SJCRH30 (cell line): ENCODE measurements around the gene AGPAT4. TPM values are rescaled to one million over a fixed set of nuclear protein-coding genes. Genes with fewer than 3 reads are reported as not detected.
A peak's percentile ranks its signal among the peaks of the same experiment; 100 is the strongest.
"Not testable (repeated sequence)": the region's sequence is repeated elsewhere in the genome, so short reads cannot be mapped to it uniquely, and the experiment has no call there.

Experiments
- DNase-seq, 2 experiments: peaks; one replicate each; pipeline ENCODE4 v3.0.0-alpha.2; 2015 to 2020
- H3K27ac ChIP-seq: fragments of 250-450 bp; sonication (Bioruptor Pico); 2 replicates; pipeline ENCODE4 v1.5.1; 2020; ENCODE audit warnings: mild to moderate bottlenecking, moderate library complexity
- H3K27me3 ChIP-seq: fragments of 250-450 bp; sonication (Bioruptor Pico); 2 replicates; pipeline ENCODE4 v1.5.1; 2020; ENCODE audit warnings: mild to moderate bottlenecking, moderate library complexity
- H3K36me3 ChIP-seq: fragments of 250-450 bp; sonication (Bioruptor Pico); 2 replicates; pipeline ENCODE4 v1.5.1; 2020; ENCODE audit warnings: mild to moderate bottlenecking, moderate library complexity
- H3K4me1 ChIP-seq: fragments of 250-450 bp; sonication (Bioruptor Pico); 2 replicates; pipeline ENCODE4 v1.5.1; 2020; ENCODE audit warnings: mild to moderate bottlenecking, moderate library complexity
- H3K4me3 ChIP-seq: fragments of 250-450 bp; sonication (Bioruptor Pico); 2 replicates; pipeline ENCODE4 v1.5.1; 2020; ENCODE audit warnings: mild to moderate bottlenecking, moderate library complexity
- H3K9me3 ChIP-seq: fragments of 250-450 bp; sonication (Bioruptor Pico); replicated peaks from 2 replicates; pipeline ENCODE4 v1.5.1; 2020; ENCODE audit warnings: mild to moderate bottlenecking, moderate library complexity
- total RNA-seq: library from RNA; depleted of rRNA; stranded (reverse); fragments of >200 nt; shearing (Covaris generic); gene quantifications from 2 replicates; pipeline ENCODE4 v1.2.3, GENCODE V29; 2014

The AGPAT4 gene
- total RNA-seq, 1 experiment from 2014 or later: 16.7 TPM

GRCh38 chr6:161233986-161234661 lies 39.7 kb downstream of the AGPAT4 start:
- Histone ChIP-seq H3K27me3 (no peaks in the 10 kb centered on the region), H3K9me3 (no peaks in the 10 kb centered on the region), H3K4me1 (no peaks in the 10 kb centered on the region), H3K4me3 (no peak overlapping the region), H3K36me3 (peaks cover 8% of the 10 kb centered on the region; the same call in 1 of the 2 replicates), H3K27ac (no peak overlapping the region)
- DNase-seq: peak; percentile 33 to 46

- H3K27me3 ChIP-seq: no peaks in the 10 kb centered on the region
- DNase-seq: no peak
These were observed 41.4 kb downstream of the AGPAT4 start for GRCh38 chr6:161232467-161232866.

GRCh38 chr6:161232010-161232409 lies 41.9 kb downstream of the AGPAT4 start:
- no peaks in the 10 kb centered on the region for H3K9me3 ChIP-seq
- H3K36me3 ChIP-seq: peaks cover 10% of the 10 kb centered on the region
- H3K27ac ChIP-seq: no peak overlapping the region
- H3K4me3 ChIP-seq: no peak overlapping the region
- H3K4me1 ChIP-seq: no peaks in the 10 kb centered on the region
- no peaks in the 10 kb centered on the region for H3K27me3 ChIP-seq
- DNase-seq: no peak

More at GRCh38 chr6:161232467-161232866, 41.4 kb downstream of the AGPAT4 start:
- H3K9me3 ChIP-seq: no peaks in the 10 kb centered on the region
- H3K4me1 ChIP-seq: no peaks in the 10 kb centered on the region
- H3K27ac ChIP-seq: no peak overlapping the region
- peaks cover 10% of the 10 kb centered on the region for H3K36me3 ChIP-seq
- no peak overlapping the region for H3K4me3 ChIP-seq

- Histone ChIP-seq H3K9me3 (no peaks in the 10 kb centered on the region), H3K4me3 (no peak overlapping the region), H3K4me1 (no peaks in the 10 kb centered on the region), H3K27me3 (no peaks in the 10 kb centered on the region), H3K36me3 (peaks cover 10% of the 10 kb centered on the region), H3K27ac (no peak overlapping the region)
- no peak for DNase-seq
These were observed 43.5 kb downstream of the AGPAT4 start for GRCh38 chr6:161230339-161230738.

- no peak for DNase-seq
- Histone ChIP-seq H3K27ac (no peak overlapping the region), H3K4me1 (no peaks in the 10 kb centered on the region), H3K27me3 (no peaks in the 10 kb centered on the region), H3K4me3 (no peak overlapping the region), H3K36me3 (peaks cover 10% of the 10 kb centered on the region), H3K9me3 (peaks cover under 1% of the 10 kb centered on the region; the same call in 1 of the 2 replicates)
These were observed 44.8 kb downstream of the AGPAT4 start for GRCh38 chr6:161228921-161229591.

GRCh38 chr6:161228096-161228495 lies 45.8 kb downstream of the AGPAT4 start:
- Histone ChIP-seq H3K4me3 (no peak overlapping the region), H3K27me3 (no peaks in the 10 kb centered on the region), H3K27ac (no peak overlapping the region), H3K36me3 (peaks cover 13% of the 10 kb centered on the region), H3K4me1 (no peaks in the 10 kb centered on the region), H3K9me3 (peaks cover 4% of the 10 kb centered on the region; the same call in 1 of the 2 replicates)
- no peak for DNase-seq

GRCh38 chr6:161227004-161227960 lies 46.6 kb downstream of the AGPAT4 start:
- H3K36me3 ChIP-seq: peaks cover 12% of the 10 kb centered on the region
- no peak overlapping the region for H3K27ac ChIP-seq

GRCh38 chr6:161226009-161226964 lies 47.6 kb downstream of the AGPAT4 start:
- Histone ChIP-seq H3K9me3 (peaks cover 4% of the 10 kb centered on the region; the same call in 1 of the 2 replicates), H3K4me3 (no peak overlapping the region), H3K27ac (no peak overlapping the region), H3K27me3 (no peaks in the 10 kb centered on the region), H3K4me1 (no peaks in the 10 kb centered on the region), H3K36me3 (peaks cover 6% of the 10 kb centered on the region)
- no peak for DNase-seq

More at GRCh38 chr6:161227004-161227960, 46.6 kb downstream of the AGPAT4 start:
- no peak for DNase-seq
- no peak overlapping the region for H3K4me3 ChIP-seq
- no peaks in the 10 kb centered on the region for H3K4me1 ChIP-seq
- peaks cover 4% of the 10 kb centered on the region; the same call in 1 of the 2 replicates for H3K9me3 ChIP-seq
- no peaks in the 10 kb centered on the region for H3K27me3 ChIP-seq

- H3K27me3 ChIP-seq: no peaks in the 10 kb centered on the region
- H3K9me3 ChIP-seq: peaks cover 4% of the 10 kb centered on the region; the same call in 1 of the 2 replicates
- H3K27ac ChIP-seq: no peak overlapping the region
- H3K4me1 ChIP-seq: no peaks in the 10 kb centered on the region
- no peak overlapping the region for H3K4me3 ChIP-seq
- DNase-seq: no peak
- peaks cover 6% of the 10 kb centered on the region for H3K36me3 ChIP-seq
These were observed 48.2 kb downstream of the AGPAT4 start for GRCh38 chr6:161225681-161226008.

GRCh38 chr6:161224951-161225680 lies 48.7 kb downstream of the AGPAT4 start:
- H3K36me3 ChIP-seq, H3K27me3 ChIP-seq, H3K9me3 ChIP-seq, H3K27ac ChIP-seq, H3K4me3 ChIP-seq, DNase-seq, H3K4me1 ChIP-seq: not testable (repeated sequence)

- Histone ChIP-seq H3K9me3 (peaks cover 10% of the 10 kb centered on the region), H3K4me1 (no peaks in the 10 kb centered on the region), H3K27ac (no peak overlapping the region), H3K36me3 (peaks cover 6% of the 10 kb centered on the region), H3K4me3 (no peak overlapping the region), H3K27me3 (no peaks in the 10 kb centered on the region)
- DNase-seq: no peak
These were observed 50.2 kb downstream of the AGPAT4 start for GRCh38 chr6:161223646-161224045.

- Histone ChIP-seq H3K4me1 (no peaks in the 10 kb centered on the region), H3K27ac (no peak overlapping the region), H3K9me3 (peaks cover 10% of the 10 kb centered on the region), H3K27me3 (no peaks in the 10 kb centered on the region), H3K36me3 (peaks cover 7% of the 10 kb centered on the region), H3K4me3 (no peak overlapping the region)
- DNase-seq: no peak
These were observed 51.1 kb downstream of the AGPAT4 start for GRCh38 chr6:161222706-161223234.

GRCh38 chr6:161220346-161220745 lies 53.5 kb downstream of the AGPAT4 start:
- Histone ChIP-seq H3K36me3 (peaks cover 5% of the 10 kb centered on the region; the same call in 1 of the 2 replicates), H3K27me3 (no peaks in the 10 kb centered on the region), H3K27ac (no peak overlapping the region), H3K9me3 (peaks cover 10% of the 10 kb centered on the region), H3K4me3 (no peak overlapping the region), H3K4me1 (no peaks in the 10 kb centered on the region)
- DNase-seq: no peak
